ENCODE results near the gene UPP2. TPM values are rescaled to one million over a fixed set of nuclear protein-coding genes. Genes with fewer than 3 reads are reported as not detected.

The UPP2 gene
- total RNA-seq, 4 donors from 2014 or later: not detected

DNA sequence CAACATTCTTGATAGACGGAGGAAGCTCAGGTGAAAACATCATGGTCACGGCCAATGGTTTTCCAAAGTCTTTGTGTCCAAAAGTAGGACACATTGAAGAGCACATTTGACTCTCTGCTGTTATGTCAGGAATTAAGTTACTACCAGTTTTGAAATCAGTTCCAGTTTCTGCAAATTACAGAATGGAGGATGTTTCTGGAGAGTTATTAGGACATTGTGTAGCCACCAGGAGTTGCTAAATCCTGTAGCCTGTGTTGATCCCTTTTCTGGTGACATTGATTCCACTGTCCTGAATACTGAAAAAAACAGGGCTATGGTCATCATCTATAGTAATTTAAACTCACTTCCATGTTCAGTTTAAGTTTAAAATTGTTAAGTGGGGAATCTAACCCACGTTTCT, 15.3 kb downstream of the UPP2 start:
- DNase-seq (no peak), ATAC-seq (no peak)
- no peak overlapping the region for H3K27ac ChIP-seq
- H3K9me3 ChIP-seq: no peaks in the 10 kb centered on the region
- H3K36me3 ChIP-seq: no peaks in the 10 kb centered on the region
- H3K4me1 ChIP-seq: no peaks in the 10 kb centered on the region
- TF ChIP-seq POLR2A (IDR thresholded peaks at IDR 0.05): no peak
- TF ChIP-seq, protein P1, sequence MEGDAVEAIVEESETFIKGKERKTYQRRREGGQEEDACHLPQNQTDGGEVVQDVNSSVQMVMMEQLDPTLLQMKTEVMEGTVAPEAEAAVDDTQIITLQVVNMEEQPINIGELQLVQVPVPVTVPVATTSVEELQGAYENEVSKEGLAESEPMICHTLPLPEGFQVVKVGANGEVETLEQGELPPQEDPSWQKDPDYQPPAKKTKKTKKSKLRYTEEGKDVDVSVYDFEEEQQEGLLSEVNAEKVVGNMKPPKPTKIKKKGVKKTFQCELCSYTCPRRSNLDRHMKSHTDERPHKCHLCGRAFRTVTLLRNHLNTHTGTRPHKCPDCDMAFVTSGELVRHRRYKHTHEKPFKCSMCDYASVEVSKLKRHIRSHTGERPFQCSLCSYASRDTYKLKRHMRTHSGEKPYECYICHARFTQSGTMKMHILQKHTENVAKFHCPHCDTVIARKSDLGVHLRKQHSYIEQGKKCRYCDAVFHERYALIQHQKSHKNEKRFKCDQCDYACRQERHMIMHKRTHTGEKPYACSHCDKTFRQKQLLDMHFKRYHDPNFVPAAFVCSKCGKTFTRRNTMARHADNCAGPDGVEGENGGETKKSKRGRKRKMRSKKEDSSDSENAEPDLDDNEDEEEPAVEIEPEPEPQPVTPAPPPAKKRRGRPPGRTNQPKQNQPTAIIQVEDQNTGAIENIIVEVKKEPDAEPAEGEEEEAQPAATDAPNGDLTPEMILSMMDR (IDR thresholded peaks at IDR 0.05 in 4 of 5, conservative IDR thresholded peaks at IDR 0.05 in 1 of 5): no peak
- intact Hi-C loops (cut with DNase I; ENCODE audit: low total_unique reads) (no loop called here), in situ Hi-C loops (cut with MboI; ENCODE audit: low sequenced_read_pairs in 4 of 4) (no loop called here)
- no peaks in the 10 kb centered on the region for H3K27me3 ChIP-seq
- no peak overlapping the region for H3K4me3 ChIP-seq

DNA sequence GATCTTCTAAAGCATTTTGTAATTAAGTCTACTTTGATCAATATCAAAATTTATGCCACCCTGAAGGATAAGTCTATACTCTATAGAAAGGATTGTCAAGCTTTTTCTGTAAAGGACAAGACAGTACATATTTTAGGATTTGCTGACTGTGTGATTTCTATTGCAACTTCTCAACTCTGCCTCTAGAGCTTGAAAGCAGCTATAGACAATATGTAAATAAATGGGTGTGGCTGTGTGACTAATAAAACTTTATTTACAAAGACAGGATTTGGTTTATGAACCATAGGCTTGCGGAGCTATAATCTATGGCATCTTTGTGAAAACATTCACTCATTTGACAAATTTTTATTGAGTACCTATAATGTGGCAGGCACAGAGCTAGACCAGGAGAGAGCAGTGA, 18.4 kb downstream of the UPP2 start:
- DNase-seq (no peak), ATAC-seq (no peak)
- H3K4me3 ChIP-seq: no peak overlapping the region
- no peak overlapping the region for H3K27ac ChIP-seq
- no peaks in the 10 kb centered on the region for H3K4me1 ChIP-seq
- intact Hi-C loops (cut with DNase I; ENCODE audit: low total_unique reads) (no loop called here), in situ Hi-C loops (cut with MboI; ENCODE audit: low sequenced_read_pairs in 4 of 4) (no loop called here)
- TF ChIP-seq POLR2A (IDR thresholded peaks at IDR 0.05): no peak
- TF ChIP-seq, protein P1 (IDR thresholded peaks at IDR 0.05 in 4 of 5, conservative IDR thresholded peaks at IDR 0.05 in 1 of 5): no peak
- no peaks in the 10 kb centered on the region for H3K27me3 ChIP-seq
- H3K36me3 ChIP-seq: no peaks in the 10 kb centered on the region
- H3K9me3 ChIP-seq: no peaks in the 10 kb centered on the region

- in situ Hi-C loops (cut with MboI; ENCODE audit: low sequenced_read_pairs in 4 of 4): no loop called here
- H3K4me1 ChIP-seq: no peaks in the 10 kb centered on the region
- no peaks in the 10 kb centered on the region for H3K27me3 ChIP-seq
- H3K9me3 ChIP-seq: no peaks in the 10 kb centered on the region
- H3K36me3 ChIP-seq: no peaks in the 10 kb centered on the region
- no peak overlapping the region for H3K4me3 ChIP-seq
- DNase-seq (no peak), ATAC-seq (no peak)
- no peak for TF ChIP-seq POLR2A (IDR thresholded peaks at IDR 0.05)
- TF ChIP-seq, protein P1 (IDR thresholded peaks at IDR 0.05 in 4 of 5, conservative IDR thresholded peaks at IDR 0.05 in 1 of 5): no peak
- no peak overlapping the region for H3K27ac ChIP-seq
- intact Hi-C loops (cut with DNase I; ENCODE audit: low total_unique reads): no loop called here
Observed at GRCh38 chr2:158120664-158121641, 19.3 kb downstream of the UPP2 start.

- H3K4me1 ChIP-seq: no peaks in the 10 kb centered on the region
- ATAC-seq: no peak
- TF ChIP-seq, protein P1 (IDR thresholded peaks at IDR 0.05 in 4 of 5, conservative IDR thresholded peaks at IDR 0.05 in 1 of 5): no peak
- no peak for TF ChIP-seq POLR2A (IDR thresholded peaks at IDR 0.05)
- no peaks in the 10 kb centered on the region for H3K9me3 ChIP-seq
- in situ Hi-C loops (cut with MboI; ENCODE audit: low sequenced_read_pairs in 4 of 4): no loop called here
- DNase-seq: no peak
- no peak overlapping the region for H3K27ac ChIP-seq
- intact Hi-C loops (cut with DNase I; ENCODE audit: low total_unique reads): no loop called here
- H3K36me3 ChIP-seq: no peaks in the 10 kb centered on the region
- H3K4me3 ChIP-seq: no peak overlapping the region
- no peaks in the 10 kb centered on the region for H3K27me3 ChIP-seq
Observed at GRCh38 chr2:158124896-158125295, 23.2 kb downstream of the UPP2 start.

All from gastrocnemius medialis (tissue), 4 donors.